Gastrocnemius medialis (tissue), 4 donors: Measurements from ENCODE around the gene MZB1. TPM values are rescaled to one million over a fixed set of nuclear protein-coding genes. Genes with fewer than 3 reads are reported as not detected.

Experiments
- ATAC-seq, 2 donors: fragments of 150-250 bp; one replicate each; pipeline ENCODE4 v1.9.1; 2016
- DNase-seq, 2 donors: peaks; one replicate each; pipeline ENCODE4 v3.0.0-alpha.2; 2019
- H3K27ac ChIP-seq, 4 donors: fragments of 200-600 bp; sonication (generic); 1 replicate in 1 of 4; 2 replicates in 3 of 4; pipeline ENCODE4 v1.5.1; 2016 to 2018; ENCODE audit warnings: mild to moderate bottlenecking in 2 of 4, moderate library complexity in 1 of 4
- H3K27me3 ChIP-seq, 3 donors: fragments of 200-600 bp; sonication (generic) in 2 of 3; 1 replicate in 1 of 3; 2 replicates in 2 of 3; pipeline versions ENCODE4 v1.5.1 to v1.6.0; 2016 to 2019; ENCODE audit warnings: mild to moderate bottlenecking in 1 of 3, moderate library complexity in 1 of 3
- H3K36me3 ChIP-seq, 2 donors: fragments of 200-600 bp; sonication (generic) in 1 of 2; one replicate each; pipeline ENCODE4 v1.5.1; 2017 to 2018
- H3K4me1 ChIP-seq, 2 donors: fragments of 200-600 bp; sonication (generic) in 1 of 2; one replicate each; pipeline ENCODE4 v1.5.1; 2016 to 2017; ENCODE audit warnings: mild to moderate bottlenecking in 2 of 2
- H3K4me3 ChIP-seq, 4 donors: fragments of 200-600 bp; sonication (generic) in 3 of 4; 1 replicate in 1 of 4; 2 replicates in 3 of 4; pipeline ENCODE4 v1.5.1; 2016 to 2019; ENCODE audit warnings: mild to moderate bottlenecking in 2 of 4
- H3K9me3 ChIP-seq, 3 donors: fragments of 200-600 bp; sonication (generic) in 2 of 3; 1 replicate in 1 of 3; 2 replicates in 2 of 3; pipeline ENCODE4 v1.5.1; 2016 to 2019
- CTCF ChIP-seq, 5 experiments: fragments of 450-650 bp in 3 of 5; fragments of 200-600 bp in 2 of 5; sonication (generic) in 2 of 5; IDR thresholded peaks in 4 of 5; conservative IDR thresholded peaks in 1 of 5; 1 replicate in 4 of 5; 2 replicates in 1 of 5; pipeline ENCODE4 v1.5.1; 2016 to 2019; ENCODE audit warnings: antibody characterized with exemption in 5 of 5, mild to moderate bottlenecking in 3 of 5, moderate library complexity in 3 of 5
- POLR2A ChIP-seq, 2 donors: fragments of 450-650 bp; IDR thresholded peaks; one replicate each; pipeline ENCODE4 v1.6.1; 2017; ENCODE audit warnings: antibody characterized with exemption in 2 of 2, mild to moderate bottlenecking in 2 of 2, moderate library complexity in 2 of 2
- in situ Hi-C, 4 donors: fragments of 200-750 bp; cut with MboI; loops; one replicate each; pipeline versions ENCODE4 v1.15.0 to v1.8.0; 2017; ENCODE audit warnings: low sequenced_read_pairs in 4 of 4
- intact Hi-C: fragments of 100-400 bp; cut with DNase I; formaldehyde crosslinking; loops from one replicate; pipeline ENCODE4 v1.15.1; 2023; ENCODE audit warnings: low total_unique reads
- total RNA-seq, 4 donors: library from RNA; depleted of rRNA; stranded (reverse); fragments of >200 nt; gene quantifications; one replicate each; pipeline versions ENCODE4 v1.1.0 to v1.2.3, GENCODE V29; 2016

MZB1 gene, protein sequence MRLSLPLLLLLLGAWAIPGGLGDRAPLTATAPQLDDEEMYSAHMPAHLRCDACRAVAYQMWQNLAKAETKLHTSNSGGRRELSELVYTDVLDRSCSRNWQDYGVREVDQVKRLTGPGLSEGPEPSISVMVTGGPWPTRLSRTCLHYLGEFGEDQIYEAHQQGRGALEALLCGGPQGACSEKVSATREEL
- total RNA-seq = under 1 TPM in 1 of 4 donors, not detected in 3; 0.46 TPM

GRCh38 chr5:139389701-139390638 is at the start of gene MZB1:
TSS of gene MZB1 (minus strand) at chr5:139389913. CDS start at chr5:139389856, 57 bp downstream.
- in situ Hi-C loops (no loop called here), intact Hi-C loops (loop anchor here (1.0 to 5.0 kb wide), 2 partner anchors 16 to 1768 kb away; no protein-coding TSS in a partner anchor)
- H3K4me3 ChIP-seq = no peak within 1 kb of the TSS
- DNase-seq (peak in 1 of 2 donors; percentile 24), ATAC-seq (no peak)
- no peak for TF ChIP-seq CTCF (IDR thresholded peaks at IDR 0.05 in 4 of 5, conservative IDR thresholded peaks at IDR 0.05 in 1 of 5)
- TF ChIP-seq POLR2A (IDR thresholded peaks at IDR 0.05) = no peak
- peaks cover 17 to 46% of the 10 kb centered on the region in 2 donors for H3K4me1 ChIP-seq
- H3K36me3 ChIP-seq = no peaks in the 10 kb centered on the region
- no peaks in the 10 kb centered on the region for H3K27me3 ChIP-seq
- H3K27ac ChIP-seq = peak within 1 kb of the TSS; percentile 99 to 100 (median 100)
- H3K9me3 ChIP-seq = no peaks in the 10 kb centered on the region

DNA sequence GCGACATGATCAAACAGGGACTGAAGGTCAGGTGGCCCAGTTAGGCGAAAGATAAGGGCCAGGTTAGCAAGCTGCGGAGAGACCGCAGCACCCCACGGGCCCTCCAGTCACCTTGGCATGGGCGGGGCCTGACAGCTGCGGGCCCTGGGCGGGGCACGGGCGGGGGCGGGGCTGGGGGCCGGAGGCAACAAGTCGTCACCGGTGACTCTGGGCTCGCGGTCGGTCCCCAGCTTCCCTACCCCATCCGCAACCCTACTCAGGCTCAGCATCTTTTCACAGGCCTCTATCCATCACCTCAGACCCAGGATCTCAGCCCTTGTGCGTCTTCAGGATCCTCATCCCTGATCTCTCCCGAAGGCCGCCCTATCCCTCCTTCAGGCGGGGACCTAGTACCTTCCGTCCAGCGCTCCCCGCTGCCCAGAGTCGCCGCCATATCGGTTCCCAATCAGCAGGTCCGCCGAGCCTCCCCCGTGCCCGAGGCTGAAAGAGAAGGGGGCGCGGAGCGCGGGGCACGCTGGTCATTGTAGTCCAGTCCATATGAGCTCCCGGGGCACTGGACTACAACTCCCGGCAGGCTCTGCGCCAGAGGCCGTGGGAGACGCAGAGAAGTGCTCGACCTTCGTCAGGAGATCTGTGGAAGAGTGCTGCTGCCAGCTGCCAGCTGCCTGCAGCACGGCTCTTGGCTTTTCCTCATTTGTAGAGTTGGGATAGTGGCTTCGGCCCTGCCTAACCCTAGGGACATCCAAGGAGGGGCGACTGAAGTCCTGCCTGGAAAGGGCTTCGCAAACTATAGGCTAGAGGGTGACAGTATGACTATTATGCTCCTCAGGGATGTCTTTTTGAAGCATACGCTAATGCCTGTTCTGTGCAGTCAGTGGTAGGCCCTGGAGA is 49.5 kb upstream of the MZB1 start, which contains the start of gene DNAJC18:
TSS of gene DNAJC18 (minus strand) at position 513 of the 891 bp plus-strand sequence. CDS start at position 433, 80 bp downstream.
- in situ Hi-C loops = no loop called here
- Histone ChIP-seq H3K27me3 (no peaks in the 10 kb centered on the region), H3K9me3 (no peaks in the 10 kb centered on the region), H3K4me1 (peaks cover 5 to 16% of the 10 kb centered on the region in 2 donors), H3K4me3 (peak within 1 kb of the TSS; percentile 90 to 97 (median 94)), H3K27ac (peak within 1 kb of the TSS; percentile 98 to 100 (median 99)), H3K36me3 (peaks cover 0 to 9% of the 10 kb centered on the region in 2 donors)
- ATAC-seq (peak; percentile 98), DNase-seq (peak; percentile 94)
- peak; percentile 41 to 51 for TF ChIP-seq POLR2A (IDR thresholded peaks at IDR 0.05)
- TF ChIP-seq CTCF (IDR thresholded peaks at IDR 0.05 in 4 of 5, conservative IDR thresholded peaks at IDR 0.05 in 1 of 5) = no peak
- intact Hi-C loops = loop anchor here (5.0 kb wide), 2 partner anchors 78 to 123 kb away; partner anchors contain the start of gene UBE2D2

- no peak for DNase-seq
- intact Hi-C loops = loop anchor here (5.0 kb wide), 2 partner anchors 79 to 124 kb away; partner anchors contain the start of gene UBE2D2
- TF ChIP-seq CTCF (IDR thresholded peaks at IDR 0.05 in 4 of 5, conservative IDR thresholded peaks at IDR 0.05 in 1 of 5) = no peak
- TF ChIP-seq POLR2A (IDR thresholded peaks at IDR 0.05) = no peak
- H3K36me3 ChIP-seq = peaks cover 0 to 15% of the 10 kb centered on the region in 2 donors
- in situ Hi-C loops = no loop called here
- peak overlapping the region; percentile 90 to 97 (median 94) for H3K4me3 ChIP-seq
- H3K9me3 ChIP-seq = no peaks in the 10 kb centered on the region
- no peak for ATAC-seq
- no peaks in the 10 kb centered on the region for H3K27me3 ChIP-seq
- peak overlapping the region; percentile 98 to 100 (median 99) for H3K27ac ChIP-seq
- H3K4me1 ChIP-seq = peaks cover 5 to 16% of the 10 kb centered on the region in 2 donors
These were observed 48.9 kb upstream of the MZB1 start for GRCh38 chr5:139438707-139439012.

- ATAC-seq = no peak
- in situ Hi-C loops = no loop called here
These were observed 46.0 kb upstream of the MZB1 start for GRCh38 chr5:139435676-139436075.

More at GRCh38 chr5:139435676-139436075, 46.0 kb upstream of the MZB1 start:
- intact Hi-C loops = loop anchor here (5.0 kb wide), 2 partner anchors 82 to 127 kb away; partner anchors contain the start of gene UBE2D2
- no peak for TF ChIP-seq POLR2A (IDR thresholded peaks at IDR 0.05)
- TF ChIP-seq CTCF (IDR thresholded peaks at IDR 0.05 in 4 of 5, conservative IDR thresholded peaks at IDR 0.05 in 1 of 5) = no peak
- Histone ChIP-seq H3K4me3 (no peak overlapping the region), H3K36me3 (peaks cover 0 to 34% of the 10 kb centered on the region in 2 donors), H3K27me3 (no peaks in the 10 kb centered on the region), H3K4me1 (peaks cover 5 to 16% of the 10 kb centered on the region in 2 donors), H3K27ac (no peak overlapping the region), H3K9me3 (no peaks in the 10 kb centered on the region)
- DNase-seq = no peak
